ENCODE results near the gene FGFBP1.
A peak's percentile ranks its signal among the peaks of the same experiment; 100 is the strongest.
"Not testable (repeated sequence)": the region's sequence is repeated elsewhere in the genome, so short reads cannot be mapped to it uniquely, and the experiment has no call there.

The FGFBP1 gene

DNA sequence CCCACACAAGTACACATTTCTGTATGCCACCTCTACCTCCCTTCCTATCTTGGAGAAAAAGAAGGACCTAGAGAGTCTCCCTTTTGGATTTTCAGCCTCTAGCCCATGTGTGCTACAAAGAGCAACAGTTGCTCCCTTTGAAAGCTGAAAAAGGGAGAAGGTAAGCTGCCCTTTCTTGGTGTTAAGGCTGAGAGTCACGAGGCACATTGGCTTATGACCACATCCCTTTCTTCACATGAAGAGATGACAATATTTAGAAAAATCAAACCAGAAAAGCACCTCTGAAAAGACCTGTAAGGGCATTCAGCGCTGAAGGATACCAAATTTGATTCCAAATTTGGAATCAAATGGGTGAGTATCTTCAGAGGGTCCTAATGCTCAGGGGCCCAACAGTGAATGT, 6.4 kb upstream of the FGFBP1 start:
- no peak for DNase-seq

DNA sequence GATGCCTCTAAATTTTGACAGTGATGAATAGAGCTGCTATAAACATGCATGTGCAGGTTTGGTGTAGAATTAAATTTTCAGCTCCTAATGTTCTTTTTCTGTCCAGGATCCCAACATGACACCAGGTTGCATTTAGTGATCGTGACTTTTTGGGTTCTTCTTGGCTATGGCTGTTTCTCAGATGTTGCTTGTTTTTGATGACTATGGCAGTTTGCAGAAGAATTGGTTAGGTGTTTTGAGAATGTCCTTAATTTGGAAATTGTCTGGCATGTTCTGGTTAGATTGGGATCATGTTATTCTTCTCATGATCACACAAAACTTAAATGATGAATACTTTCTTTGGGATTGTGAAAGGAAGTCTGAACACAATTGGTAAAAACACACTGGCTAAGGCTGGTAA, 3.7 kb upstream of the FGFBP1 start:
- DNase-seq = no peak

DNA sequence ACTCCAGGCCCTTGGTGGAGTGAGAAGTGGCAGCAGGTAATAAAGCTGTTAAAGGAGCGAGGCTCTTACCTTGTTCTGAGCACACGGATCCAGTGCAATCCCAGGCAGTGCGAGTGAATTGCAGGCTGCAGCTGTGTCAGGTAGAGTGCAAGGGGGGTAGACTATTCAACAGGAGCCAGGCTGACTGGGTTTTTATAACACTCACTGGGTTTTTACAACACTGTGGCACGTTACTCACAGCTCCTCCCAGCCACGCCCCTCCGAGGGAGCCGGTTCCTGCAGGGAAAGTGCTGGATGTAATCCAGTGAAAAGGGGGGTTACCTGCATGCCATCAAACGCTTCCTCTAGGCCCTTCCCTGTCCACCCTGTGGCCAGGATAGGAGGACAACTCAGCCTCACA, 358 bp downstream of the FGFBP1 start:
- DNase-seq = peak; percentile 32

DNA sequence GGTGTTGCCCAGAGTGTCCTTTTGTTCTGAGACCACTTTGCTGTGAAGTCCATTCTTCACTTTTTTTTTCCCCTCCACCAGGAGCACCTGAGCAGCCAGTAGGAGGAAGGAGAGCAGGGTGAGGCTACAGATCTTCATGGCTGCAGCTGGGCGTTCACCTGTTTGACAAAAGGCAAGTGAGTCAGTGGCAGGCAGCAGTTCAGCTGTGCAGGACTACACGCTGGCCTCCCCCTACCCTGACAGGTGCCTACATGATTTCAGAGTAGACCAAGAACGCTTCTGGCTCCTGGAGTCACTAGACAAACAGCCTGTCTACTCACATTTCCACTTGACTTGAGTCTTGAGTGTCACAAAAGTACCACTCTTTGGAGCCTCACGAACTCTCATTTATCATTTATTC, 2.0 kb downstream of the FGFBP1 start:
- DNase-seq = peak; percentile 69

DNA sequence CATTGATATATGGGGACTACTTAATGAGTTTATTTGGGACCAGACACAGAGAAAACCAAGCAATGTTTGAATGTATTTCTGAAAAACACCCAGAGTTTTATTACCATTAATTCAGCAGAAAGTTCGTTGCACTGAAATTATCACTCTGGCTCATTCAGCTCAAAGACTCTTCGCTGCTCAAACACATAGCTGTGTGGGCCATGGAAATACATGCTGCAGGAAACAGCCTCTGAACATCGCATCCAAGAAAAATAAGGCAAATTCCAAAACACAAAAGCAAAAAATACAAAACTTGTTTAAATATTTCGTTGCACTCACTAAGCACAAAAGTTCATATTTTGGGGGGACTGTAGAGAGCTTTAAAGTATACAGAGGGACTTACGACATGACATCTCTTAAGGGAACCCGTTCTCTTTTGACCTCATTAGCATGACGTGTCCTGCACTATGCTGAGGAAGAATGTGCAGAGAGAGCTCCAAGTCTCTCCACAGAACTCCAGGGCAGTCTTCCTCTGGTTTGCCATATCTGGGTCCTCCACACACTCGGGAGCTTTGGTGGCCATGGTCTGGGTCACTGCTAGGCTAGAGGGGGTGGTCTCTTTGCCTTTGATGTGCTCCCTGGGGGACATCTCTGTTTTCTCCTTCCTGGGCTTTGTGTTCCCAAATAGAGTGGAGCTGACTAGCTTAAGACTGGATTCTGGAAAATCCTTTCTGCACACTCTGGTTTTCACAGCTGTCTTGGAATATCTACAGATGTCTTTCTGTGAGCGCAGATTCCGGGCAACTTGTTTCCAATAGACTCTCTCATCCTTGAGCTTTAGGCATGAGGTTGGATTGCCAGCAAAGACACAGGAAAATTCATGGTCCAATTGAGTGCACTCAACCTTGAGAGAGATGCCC, 2.8 kb downstream of the FGFBP1 start:
- peak; percentile 44 for DNase-seq

DNA sequence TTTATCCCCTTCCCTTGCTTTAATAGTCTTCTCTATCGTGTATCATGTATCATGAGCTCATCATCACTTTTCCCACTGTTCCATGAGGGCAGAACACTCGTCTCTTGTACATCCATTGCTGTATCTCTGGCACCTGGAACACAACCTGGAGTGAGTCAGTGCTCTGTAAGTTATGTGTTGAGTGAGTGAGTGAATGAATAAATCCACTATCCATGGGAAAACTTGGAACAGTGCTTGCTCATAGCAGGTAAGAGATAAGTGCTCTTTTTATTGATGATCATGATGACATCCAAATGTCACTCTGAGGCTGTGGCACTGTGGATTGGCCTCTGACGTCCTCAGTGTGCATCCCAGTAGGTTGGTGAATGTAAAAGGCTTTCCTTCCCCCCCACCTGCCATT, 4.3 kb downstream of the FGFBP1 start:
- DNase-seq = no peak

DNA sequence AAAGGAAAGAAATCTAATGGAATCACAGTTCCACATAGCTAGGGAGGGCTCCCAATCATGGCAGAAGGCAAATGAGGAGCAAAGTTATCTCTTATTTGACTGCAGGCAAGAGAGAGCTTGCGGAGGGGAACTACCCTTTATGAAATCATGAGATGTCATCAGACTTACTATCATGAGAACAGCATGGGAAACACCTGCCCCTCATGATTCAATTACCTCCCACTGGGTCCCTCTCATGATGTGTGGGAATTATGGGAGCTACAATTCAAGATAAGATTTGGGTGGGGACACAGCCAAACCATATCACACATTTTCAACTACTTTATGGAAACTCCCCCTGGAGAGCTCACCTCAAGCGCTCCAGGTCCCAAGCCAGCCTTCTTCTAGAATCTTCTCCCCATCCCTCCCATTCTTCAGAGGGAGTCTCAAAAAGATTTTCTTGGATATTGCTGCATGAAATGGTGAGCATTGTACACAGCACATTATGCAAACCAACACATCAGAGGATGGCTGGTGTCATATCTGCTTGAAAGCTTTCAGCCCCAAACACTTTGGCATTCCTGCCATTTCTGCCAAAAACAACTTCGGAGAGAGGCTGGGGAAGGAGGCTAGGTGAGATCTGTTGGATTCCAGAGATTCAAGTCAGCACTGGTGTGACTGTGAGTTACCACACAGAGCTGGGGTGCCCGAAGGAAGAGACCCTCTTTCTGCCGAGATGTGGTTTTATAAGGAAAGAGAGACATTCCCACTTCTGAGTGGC, 6.9 kb downstream of the FGFBP1 start:
- no peak for DNase-seq

DNA sequence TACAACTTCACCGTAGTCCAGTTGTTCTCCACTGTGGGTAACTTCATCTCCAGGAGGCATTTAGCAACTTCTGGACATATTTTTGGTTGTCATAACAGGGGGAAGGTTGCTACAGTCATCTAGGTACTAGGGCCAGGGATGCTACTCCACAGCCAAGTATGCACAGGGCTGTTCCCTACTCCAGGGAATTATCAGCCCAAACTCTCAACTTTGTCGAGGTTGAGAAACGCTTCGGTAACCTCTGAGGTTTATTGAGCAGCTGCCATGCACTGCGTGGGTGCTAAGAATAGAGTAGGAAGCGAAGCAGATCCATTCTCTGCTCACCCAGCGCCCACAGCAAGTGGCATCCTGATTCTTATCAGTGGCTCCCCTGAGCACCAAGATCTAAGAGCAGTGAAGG, 8.2 kb downstream of the FGFBP1 start:
- DNase-seq = no peak

DNA sequence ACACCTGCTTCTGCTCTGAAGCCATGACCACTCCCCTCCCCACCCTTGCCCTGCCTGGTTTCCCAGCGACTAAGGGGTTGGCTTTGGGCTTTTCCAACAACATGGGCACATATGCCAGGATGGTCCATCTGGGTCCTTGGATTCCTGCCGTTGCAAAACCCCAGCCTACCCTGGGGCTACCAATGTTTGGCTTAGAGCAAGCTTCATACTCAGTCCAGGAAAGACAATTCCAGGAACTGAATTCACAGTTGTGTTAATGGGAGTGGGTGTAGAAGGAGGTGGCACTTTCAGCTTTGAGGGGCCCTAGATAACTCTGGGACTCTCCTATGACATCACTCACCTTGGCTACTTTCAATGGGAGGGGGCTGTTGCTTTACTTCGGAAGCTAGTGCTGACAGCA, 9.0 kb downstream of the FGFBP1 start:
- DNase-seq = no peak

DNA sequence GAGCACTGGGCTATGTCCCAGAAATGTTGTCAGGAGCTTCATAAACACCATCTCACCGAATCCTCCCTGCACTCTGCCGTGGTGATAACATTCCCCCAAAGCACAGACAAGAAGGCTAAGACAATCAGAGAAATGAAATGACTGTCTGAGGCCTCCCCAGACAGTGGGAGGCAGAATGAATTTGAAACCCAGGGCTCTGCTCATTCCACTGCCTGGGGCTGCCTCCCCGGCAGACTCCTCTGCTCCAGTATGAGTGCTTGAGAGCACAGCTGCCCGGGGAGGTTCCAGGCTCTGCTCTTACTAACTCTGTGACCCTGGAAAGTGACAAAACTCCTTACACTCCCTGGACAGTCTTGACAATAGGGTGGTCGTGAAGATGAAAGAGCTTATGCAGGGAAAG, 9.7 kb downstream of the FGFBP1 start:
- no peak for DNase-seq

DNA sequence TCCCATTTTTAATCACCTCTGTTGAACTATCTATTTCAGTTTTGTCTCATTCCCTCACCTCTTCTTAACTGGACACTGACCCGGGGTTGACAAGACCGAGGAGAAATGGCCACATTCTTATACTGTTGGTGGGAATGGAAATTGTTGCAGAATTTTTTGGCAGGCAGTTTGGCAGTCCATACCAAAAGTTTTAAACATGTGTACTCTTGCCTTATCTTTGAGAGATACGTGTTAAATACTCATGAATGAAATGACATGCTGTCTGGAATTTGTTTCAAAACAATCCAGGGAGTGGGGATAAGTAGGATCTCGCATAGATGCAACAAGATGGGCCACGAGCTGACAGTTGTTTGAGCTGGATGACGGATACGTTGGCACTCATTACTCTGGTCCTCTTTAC, 12.1 kb downstream of the FGFBP1 start:
- no peak for DNase-seq

DNA sequence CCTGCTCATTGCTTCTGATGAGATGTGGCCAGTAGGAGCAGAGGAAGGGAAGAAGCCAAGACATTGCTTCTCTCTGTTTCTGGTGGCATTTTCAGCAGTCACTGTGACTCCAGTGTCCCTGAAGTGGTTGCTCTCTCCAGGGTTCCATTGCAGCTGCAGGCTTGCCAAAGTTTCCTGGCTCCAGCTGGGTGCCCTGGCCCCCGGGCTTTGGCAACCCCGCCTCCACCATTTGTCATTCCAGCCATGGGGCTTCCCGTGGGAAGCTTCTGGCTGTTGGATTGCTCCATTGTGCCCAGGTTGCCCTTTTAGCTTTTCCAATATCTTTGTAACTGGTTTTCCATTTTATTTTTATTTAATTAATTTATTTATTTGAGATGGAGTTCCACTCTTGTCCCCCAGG, 12.7 kb downstream of the FGFBP1 start:
- DNase-seq = no peak

DNA sequence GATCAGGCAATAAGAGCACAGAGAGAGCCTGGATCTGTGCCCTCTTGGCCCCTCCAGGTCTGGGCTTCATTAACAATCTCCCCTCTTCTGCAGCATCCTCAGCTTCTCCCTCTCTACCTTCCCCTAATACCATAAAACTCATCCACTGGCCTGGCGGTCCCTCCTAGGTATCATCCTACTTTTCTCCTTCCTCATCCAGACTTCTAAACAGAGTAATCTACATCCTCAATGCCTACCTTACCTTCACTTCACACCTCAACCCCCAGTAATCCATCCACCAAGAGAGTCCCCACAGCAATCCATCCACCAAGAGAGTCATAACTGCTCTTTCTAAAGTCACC, 17.0 kb downstream of the FGFBP1 start:
- no peak for DNase-seq

DNA sequence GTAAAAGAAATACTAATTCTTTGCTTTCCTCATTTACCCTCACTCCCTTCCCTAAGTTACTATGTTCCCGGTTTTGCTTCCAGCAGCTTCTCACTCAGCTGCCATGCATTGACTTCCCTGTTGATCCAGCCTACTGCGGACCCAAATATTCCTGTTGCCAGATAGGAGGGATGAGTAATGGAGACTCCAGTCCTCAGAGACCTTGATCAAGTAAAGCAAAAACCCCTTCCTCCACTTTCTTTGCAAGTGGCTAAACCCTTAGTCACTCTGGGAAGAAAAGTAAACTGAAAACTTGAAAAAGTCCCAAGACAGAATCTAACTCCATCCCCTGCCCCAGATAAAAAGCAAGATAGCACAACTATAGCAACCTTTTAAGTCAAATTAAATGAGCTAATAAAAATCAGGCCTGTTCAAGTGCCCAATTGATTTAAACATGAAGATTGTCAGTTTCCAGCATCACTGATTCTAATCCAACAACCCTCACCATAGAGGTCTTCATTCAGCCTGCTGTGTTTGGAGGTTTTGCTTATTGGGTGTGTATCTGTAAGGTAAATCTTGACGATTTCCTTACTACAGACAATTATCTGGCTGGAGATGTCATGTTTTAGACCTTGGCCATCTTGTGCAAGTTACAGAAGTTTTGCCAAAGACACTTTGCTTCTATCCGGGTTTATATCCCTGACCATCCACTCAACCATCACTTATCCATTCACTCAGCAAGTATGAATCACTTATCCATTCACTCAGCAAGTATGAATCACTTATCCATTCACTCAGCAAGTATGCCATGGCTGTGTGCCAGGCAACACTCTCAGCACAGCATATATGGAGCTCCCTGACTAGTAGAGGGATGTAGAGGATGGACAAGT, 17.6 kb downstream of the FGFBP1 start:
- peak; percentile 39 for DNase-seq

DNA sequence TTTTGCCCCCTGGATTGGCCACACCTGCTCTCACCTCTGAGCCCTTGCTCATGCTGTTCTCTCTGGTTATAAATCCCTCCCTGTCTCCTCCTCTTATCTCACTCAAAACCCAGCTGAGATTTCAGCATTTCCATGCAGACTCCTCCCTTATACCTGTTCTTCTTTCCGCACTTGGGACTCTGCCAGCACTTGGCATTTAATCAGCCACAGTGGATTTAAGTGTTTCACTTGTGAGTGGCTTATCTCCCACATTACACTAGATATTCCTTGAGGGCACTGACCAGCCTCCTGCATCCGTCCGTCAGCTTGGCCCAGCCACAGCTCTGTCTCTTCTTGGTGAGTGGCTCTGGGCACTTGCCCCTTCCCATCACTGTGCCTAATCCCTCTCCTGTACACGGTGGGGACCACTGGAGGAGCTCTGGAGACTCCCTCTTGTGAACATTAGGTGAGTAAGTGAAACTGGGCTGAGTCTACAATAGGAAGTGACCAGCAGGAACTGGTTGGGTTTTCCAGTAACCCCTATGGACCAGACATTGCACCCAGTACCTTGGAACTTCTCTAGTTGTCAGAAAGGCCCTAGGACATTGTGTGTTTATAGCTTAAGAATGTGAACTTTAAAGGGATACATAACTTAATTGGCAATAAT, 19.9 kb downstream of the FGFBP1 start:
- peak; percentile 22 for DNase-seq

DNA sequence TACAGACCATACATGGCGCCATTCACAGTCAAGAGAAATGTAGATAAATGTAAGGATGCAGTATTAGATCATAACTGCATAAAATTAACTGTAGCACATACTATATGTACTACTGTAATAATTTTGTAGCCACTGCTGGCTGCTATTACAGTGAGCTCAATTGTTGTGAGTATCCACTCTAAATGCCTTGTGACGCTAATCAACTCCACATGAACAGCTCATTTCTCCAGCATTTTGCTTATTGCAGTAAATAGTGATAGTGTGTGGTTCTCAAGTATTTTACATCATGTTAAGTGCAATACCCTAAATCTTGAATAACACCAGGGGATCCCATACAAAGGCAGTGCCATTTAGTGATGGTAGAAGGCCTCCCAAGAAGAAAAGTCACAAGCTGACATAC, 21.2 kb downstream of the FGFBP1 start:
- DNase-seq = no peak

DNA sequence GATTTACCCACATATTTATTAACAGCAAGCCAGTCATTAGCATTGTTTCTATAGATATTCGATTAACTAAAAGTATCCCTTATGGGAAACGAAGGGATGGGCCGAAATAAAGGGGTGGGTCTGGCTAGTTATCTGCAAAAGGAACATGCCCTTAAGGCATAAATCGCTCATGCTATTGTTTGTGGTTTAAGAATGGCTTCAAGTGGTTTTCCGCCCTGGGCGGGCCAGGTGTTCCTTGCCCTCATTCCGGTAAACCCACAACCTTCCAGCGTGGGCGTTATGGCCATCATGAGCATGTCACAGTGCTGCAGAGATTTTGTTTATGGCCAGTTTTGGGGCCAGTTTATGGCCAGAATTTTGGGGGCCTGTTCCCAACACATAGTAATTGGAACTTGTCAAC, 22.2 kb downstream of the FGFBP1 start:
- DNase-seq = not testable (repeated sequence)

DNA sequence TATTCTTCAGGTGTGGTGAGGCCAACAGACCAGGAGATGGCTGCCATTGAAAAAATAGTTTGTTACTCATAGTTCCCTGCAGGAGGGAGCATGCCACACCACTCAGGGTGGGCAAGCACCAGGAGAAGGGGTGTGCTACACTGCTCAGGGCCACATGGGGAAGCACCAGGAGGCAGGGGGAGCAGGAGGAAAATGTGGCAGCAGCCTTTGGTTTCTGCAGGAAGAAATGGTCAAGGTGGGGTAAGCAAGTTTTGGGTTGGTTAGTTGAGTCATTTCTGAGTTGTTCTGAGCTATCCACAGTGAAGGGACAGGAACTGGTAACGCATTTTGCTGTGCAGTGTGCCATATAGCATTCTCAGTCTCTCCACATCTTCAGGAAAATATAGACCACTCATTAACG, 23.8 kb downstream of the FGFBP1 start:
- no peak for DNase-seq

DNA sequence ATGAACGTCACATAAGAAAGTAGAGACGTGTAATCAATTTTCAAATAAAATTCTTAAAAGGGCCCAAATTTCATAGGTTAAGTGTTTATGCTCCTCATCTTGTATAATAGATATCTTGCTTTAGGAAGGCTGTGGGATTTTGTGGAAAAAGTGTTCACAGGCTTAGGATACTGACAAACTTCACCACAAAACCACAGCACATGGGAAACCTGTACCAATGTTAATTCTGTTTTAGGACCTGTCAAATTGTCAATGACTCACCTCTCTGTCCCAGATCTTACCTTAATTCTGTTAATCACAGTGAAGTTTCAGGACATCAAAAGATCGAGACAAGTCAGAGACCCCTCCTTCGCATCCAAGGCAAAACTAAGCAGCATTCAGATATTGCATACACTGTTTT, 24.2 kb downstream of the FGFBP1 start:
- DNase-seq = no peak

DNA sequence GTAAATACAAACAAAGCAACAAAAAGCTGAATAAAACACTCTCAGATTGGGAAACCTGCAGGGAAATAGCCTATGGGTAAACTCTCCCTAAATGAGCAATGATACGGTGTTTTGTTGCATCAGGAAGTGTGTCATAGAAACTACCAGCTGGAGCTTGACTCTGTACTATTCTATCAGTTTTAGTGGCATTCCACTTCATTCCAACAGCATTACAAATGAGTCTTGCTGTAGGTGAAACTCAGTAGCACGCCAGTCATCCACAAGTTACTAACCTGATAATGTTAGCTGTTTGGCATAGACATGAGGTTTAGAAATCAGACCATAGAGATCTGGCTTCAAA, 24.9 kb downstream of the FGFBP1 start:
- no peak for DNase-seq

DNA sequence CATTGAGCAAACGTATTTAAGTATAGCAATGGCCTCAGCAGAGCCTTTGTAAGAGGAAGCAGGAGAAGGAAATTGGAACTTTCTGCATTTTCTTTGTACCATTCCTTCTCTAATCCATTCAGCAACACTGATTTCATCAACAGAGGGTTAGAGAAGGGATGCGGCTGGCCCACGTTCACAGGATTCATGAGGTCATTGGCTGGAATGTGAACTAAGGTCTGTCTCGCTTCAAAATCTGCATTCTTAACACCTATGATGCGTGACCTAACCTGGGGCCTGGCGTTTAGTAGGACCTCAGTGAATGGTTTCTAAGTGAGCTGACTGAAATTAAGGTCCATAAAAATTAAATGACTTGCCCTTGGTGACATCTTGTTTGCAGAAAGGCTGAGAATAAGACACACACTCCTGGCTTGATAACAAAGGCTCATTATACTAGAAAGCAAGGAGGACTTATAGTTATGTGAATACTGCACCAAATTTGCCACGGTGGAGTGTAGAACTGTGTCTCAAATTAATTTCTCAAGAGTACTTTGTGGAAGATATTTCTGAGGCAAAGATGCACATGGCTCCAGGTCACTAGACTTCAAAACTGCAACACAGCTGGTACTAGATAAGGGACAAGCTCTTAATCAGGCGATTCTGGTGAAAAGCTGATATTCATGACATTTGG, 25.4 kb downstream of the FGFBP1 start:
- no peak for DNase-seq

DNA sequence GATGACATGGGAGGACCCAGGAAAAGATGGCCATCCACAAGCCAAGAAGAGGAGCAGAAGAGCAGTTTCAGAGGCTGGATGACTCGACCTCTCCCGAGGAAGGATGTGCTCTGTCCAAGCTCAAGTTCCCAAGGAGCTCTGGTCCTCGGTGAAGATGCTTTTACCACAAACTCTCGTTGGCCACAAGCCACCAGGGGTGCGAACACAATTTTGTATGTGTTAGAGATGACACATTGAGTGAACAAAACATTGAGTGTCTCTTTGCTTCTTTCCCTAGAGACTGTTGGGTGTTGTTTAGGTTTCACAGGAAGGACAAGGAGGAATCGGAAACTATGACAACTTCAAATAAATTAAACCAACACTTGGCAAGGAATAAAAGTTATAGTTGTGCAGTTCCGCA, 26.3 kb downstream of the FGFBP1 start:
- DNase-seq = no peak
